Thoracic aorta (tissue), 2 donors: Measurements from ENCODE around the gene S100A3. TPM values are rescaled to one million over a fixed set of nuclear protein-coding genes. Genes with fewer than 3 reads are reported as not detected.

ENCODE experiments used
- ATAC-seq: fragments of 150-250 bp; one replicate; pipeline ENCODE4 v1.8.0; 2017; ENCODE audit warnings: low read depth; ENCODE audit not compliant: insufficient number of reproducible peaks, low FRiP score
- DNase-seq: peaks from one replicate; pipeline ENCODE4 v3.0.0-alpha.2; 2020; ENCODE audit warnings: low spot score
- H3K27ac ChIP-seq, 2 donors: fragments of 200-600 bp; sonication (generic); 1 replicate in 1 of 2; 2 replicates in 1 of 2; pipeline ENCODE4 v1.5.1; 2016; ENCODE audit warnings: mild to moderate bottlenecking in 2 of 2, moderate library complexity in 2 of 2
- H3K27me3 ChIP-seq: fragments of 200-600 bp; sonication (generic); replicated peaks from 2 replicates; pipeline ENCODE4 v1.6.0; 2016; ENCODE audit warnings: mild to moderate bottlenecking; ENCODE audit not compliant: insufficient read depth
- H3K36me3 ChIP-seq: fragments of 200-600 bp; sonication (generic); one replicate; pipeline ENCODE4 v1.5.1; 2016
- H3K4me1 ChIP-seq, 2 donors: fragments of 200-600 bp; sonication (generic); 1 replicate in 1 of 2; 2 replicates in 1 of 2; pipeline versions ENCODE4 v1.5.1 to v1.6.0; 2016; ENCODE audit warnings: low read depth in 2 of 2, mild to moderate bottlenecking in 1 of 2; ENCODE audit not compliant: control insufficient read depth in 1 of 2
- H3K4me3 ChIP-seq: fragments of 200-600 bp; sonication (generic); 2 replicates; pipeline ENCODE4 v1.5.1; 2016; ENCODE audit warnings: mild to moderate bottlenecking
- H3K9me3 ChIP-seq: fragments of 200-600 bp; sonication (generic); 2 replicates; pipeline ENCODE4 v1.5.1; 2016
- CTCF ChIP-seq: fragments of 200-600 bp; sonication (generic); IDR thresholded peaks from one replicate; pipeline ENCODE4 v1.5.1; 2019; ENCODE audit warnings: antibody characterized with exemption
- total RNA-seq, 2 donors: library from RNA; depleted of rRNA; stranded (reverse); fragments of >200 nt; gene quantifications; one replicate each; pipeline versions ENCODE4 v1.1.0 to v1.2.3, GENCODE V29; 2016

S100A3 gene
- total RNA-seq, 2 donors from 2014 or later = 3.1 to 25.0 TPM

- H3K4me1 ChIP-seq = peaks cover 22 to 49% of the 10 kb centered on the region in 2 donors
These were observed 9.5 kb downstream of the S100A3 start for GRCh38 chr1:153539395-153540093.

GRCh38 chr1:153538315-153538821 lies 10.7 kb downstream of the S100A3 start:
- ATAC-seq (no peak), DNase-seq (no peak)

More at GRCh38 chr1:153539395-153540093, 9.5 kb downstream of the S100A3 start:
- Histone ChIP-seq H3K4me3 (no peak overlapping the region), H3K27ac (no peak overlapping the region), H3K9me3 (no peaks in the 10 kb centered on the region), H3K27me3 (no peaks in the 10 kb centered on the region), H3K36me3 (no peaks in the 10 kb centered on the region)
- ATAC-seq = no peak
- no peak for TF ChIP-seq CTCF
- DNase-seq = no peak

GRCh38 chr1:153537376-153537730 lies 11.7 kb downstream of the S100A3 start:
- no peaks in the 10 kb centered on the region for H3K36me3 ChIP-seq
- no peaks in the 10 kb centered on the region for H3K9me3 ChIP-seq
- no peak overlapping the region for H3K27ac ChIP-seq
- H3K4me1 ChIP-seq = peaks cover under 1 to 48% of the 10 kb centered on the region in 2 donors
- no peak overlapping the region for H3K4me3 ChIP-seq
- TF ChIP-seq CTCF = no peak
- ATAC-seq (no peak), DNase-seq (no peak)
- H3K27me3 ChIP-seq = no peaks in the 10 kb centered on the region

More at GRCh38 chr1:153538315-153538821, 10.7 kb downstream of the S100A3 start:
- H3K27me3 ChIP-seq = no peaks in the 10 kb centered on the region
- no peak overlapping the region for H3K27ac ChIP-seq
- peaks cover 11 to 48% of the 10 kb centered on the region in 2 donors for H3K4me1 ChIP-seq
- H3K4me3 ChIP-seq = no peak overlapping the region
- H3K36me3 ChIP-seq = no peaks in the 10 kb centered on the region
- TF ChIP-seq CTCF = no peak
- H3K9me3 ChIP-seq = no peaks in the 10 kb centered on the region

- ATAC-seq = no peak
- TF ChIP-seq CTCF = no peak
- H3K9me3 ChIP-seq = no peaks in the 10 kb centered on the region
- H3K36me3 ChIP-seq = no peaks in the 10 kb centered on the region
- peak overlapping the region; percentile 100 for H3K27ac ChIP-seq
- peak overlapping the region; percentile 89 for H3K4me3 ChIP-seq
- no peaks in the 10 kb centered on the region for H3K27me3 ChIP-seq
- peaks cover 0 to 48% of the 10 kb centered on the region in 2 donors for H3K4me1 ChIP-seq
- no peak for DNase-seq
These were observed 12.2 kb downstream of the S100A3 start for GRCh38 chr1:153536671-153537375.

- H3K4me3 ChIP-seq = peak overlapping the region; percentile 89
- H3K4me1 ChIP-seq = peaks cover 0 to 47% of the 10 kb centered on the region in 2 donors
- H3K36me3 ChIP-seq = no peaks in the 10 kb centered on the region
- H3K9me3 ChIP-seq = no peaks in the 10 kb centered on the region
- no peak for TF ChIP-seq CTCF
- peak; percentile 80 for DNase-seq
- no peaks in the 10 kb centered on the region for H3K27me3 ChIP-seq
- ATAC-seq = peak; percentile 52
- peak overlapping the region; percentile 100 for H3K27ac ChIP-seq
These were observed 12.9 kb downstream of the S100A3 start for GRCh38 chr1:153536012-153536670.
